ENCODE measurements around the gene UBA7.
A peak's percentile ranks its signal among the peaks of the same experiment; 100 is the strongest.
"Not testable (repeated sequence)": the region's sequence is repeated elsewhere in the genome, so short reads cannot be mapped to it uniquely, and the experiment has no call there.

Gene UBA7, protein sequence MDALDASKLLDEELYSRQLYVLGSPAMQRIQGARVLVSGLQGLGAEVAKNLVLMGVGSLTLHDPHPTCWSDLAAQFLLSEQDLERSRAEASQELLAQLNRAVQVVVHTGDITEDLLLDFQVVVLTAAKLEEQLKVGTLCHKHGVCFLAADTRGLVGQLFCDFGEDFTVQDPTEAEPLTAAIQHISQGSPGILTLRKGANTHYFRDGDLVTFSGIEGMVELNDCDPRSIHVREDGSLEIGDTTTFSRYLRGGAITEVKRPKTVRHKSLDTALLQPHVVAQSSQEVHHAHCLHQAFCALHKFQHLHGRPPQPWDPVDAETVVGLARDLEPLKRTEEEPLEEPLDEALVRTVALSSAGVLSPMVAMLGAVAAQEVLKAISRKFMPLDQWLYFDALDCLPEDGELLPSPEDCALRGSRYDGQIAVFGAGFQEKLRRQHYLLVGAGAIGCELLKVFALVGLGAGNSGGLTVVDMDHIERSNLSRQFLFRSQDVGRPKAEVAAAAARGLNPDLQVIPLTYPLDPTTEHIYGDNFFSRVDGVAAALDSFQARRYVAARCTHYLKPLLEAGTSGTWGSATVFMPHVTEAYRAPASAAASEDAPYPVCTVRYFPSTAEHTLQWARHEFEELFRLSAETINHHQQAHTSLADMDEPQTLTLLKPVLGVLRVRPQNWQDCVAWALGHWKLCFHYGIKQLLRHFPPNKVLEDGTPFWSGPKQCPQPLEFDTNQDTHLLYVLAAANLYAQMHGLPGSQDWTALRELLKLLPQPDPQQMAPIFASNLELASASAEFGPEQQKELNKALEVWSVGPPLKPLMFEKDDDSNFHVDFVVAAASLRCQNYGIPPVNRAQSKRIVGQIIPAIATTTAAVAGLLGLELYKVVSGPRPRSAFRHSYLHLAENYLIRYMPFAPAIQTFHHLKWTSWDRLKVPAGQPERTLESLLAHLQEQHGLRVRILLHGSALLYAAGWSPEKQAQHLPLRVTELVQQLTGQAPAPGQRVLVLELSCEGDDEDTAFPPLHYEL

DNA sequence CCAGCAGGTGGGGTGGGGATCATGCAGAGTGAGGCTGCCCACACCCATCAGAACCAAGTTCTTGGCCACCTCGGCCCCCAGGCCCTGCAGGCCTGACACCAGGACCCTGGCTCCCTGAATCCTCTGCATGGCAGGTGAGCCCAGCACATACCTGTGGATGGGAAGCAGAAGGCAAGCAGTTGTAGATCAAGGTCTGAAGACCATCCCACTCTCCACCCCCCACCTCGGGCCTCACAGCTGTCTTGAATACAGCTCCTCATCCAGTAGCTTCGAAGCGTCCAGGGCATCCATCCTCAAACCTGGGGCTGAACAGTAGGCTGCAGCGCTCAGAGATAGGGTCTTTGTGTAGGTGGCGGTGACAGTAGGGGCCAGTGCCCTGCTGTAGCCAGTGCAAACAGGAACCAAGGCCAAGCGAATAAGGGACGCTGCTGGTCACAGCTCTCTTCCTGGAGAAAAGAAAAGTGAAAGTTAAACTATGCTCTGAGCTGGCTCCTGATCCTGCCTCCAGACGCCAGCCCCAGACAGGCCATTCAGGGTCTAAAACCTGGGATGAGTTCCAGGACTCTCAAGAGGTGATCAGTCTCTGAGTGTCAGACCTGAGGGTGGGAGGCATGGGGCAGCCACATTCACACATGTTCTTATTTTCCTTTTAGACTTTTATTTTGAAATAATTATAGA, at the start of gene UBA7:
Gene UBA7 (minus strand): TSS at position 457 of the 678 bp plus-strand sequence. CDS start 166 bp downstream, at position 291.
- no peak for DNase-seq (ENCODE audit: low read depth)

DNA sequence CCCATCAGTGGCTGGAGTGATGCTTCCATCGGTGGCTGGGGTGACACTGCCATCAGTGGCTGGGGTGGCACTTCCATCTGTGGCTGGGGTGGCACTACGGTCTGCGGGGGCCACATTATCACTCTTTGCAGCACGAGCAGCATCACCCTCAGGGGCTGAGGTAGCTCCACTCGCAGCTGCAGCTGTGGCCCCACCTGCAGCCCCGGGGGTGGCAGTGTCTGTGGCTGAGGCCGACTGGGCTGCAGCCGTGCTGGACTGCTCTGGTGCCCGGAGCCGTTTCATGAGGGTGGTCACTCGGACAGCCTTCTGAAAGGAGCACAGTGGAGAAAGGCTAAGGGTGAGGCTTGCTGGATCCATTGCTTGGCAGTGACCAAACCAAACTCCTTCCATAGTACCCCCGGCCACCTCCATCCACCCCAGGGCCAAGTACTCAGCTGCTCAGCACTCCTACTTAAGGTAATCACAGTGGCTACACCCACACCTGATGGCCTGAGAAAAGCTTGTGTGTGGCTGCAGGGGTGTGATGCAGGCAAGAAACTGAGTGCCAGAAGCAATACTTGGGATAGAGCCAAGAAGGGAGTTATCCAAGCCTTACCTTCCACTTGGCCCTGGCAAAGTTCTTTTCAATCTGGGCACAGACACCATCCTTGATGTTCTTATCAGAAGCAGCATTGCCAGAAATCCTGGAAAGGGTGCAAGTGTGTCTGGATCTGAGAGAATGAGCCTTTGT, 46.0 kb upstream of the UBA7 start:
- no peak for DNase-seq (ENCODE audit: low read depth)

DNA sequence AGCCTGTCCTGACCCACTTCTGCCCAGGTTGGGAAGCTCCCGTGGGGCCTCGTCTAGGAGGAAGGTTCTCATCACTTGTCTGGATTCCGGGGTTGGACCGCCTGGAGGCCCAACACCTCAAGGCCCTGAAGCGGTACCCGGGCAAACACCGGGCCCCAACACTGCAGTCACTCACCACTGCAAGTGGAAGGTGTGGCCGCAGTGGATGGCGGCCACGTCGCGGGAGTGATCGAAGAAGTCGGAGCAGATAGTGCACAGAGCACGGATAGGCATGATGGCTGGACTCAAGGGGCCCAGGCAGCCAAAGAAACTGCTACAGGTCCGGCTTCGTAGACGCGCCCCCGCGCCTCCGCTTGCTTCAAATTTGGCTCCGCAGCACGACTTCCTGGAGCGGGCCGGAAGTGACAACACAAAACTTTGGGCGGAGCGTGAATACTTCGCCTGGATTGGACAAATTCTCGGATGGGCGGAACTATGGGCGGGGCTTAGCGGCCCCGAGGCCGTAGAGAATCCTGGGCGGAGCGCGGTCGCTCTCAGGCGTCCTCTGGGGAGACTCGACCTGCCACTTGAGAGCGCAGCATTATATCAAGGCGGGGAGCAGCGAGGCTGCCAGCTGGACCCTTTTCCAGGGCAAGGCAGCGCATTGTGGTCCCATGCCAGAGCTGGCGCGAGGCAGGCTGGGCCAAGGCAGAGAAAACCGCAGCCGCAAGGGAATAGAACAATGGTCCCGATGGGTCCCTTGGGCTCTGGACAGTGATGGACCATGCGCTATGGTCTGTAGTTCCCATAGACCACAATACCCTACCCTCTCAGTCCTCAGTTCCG, 42.6 kb upstream of the UBA7 start, which contains the start of gene TRAIP:
Gene TRAIP (minus strand): TSS at position 384 of the 825 bp plus-strand sequence. CDS start 111 bp downstream, at position 273.
- DNase-seq (ENCODE audit: low read depth) = peak; percentile 92

DNA sequence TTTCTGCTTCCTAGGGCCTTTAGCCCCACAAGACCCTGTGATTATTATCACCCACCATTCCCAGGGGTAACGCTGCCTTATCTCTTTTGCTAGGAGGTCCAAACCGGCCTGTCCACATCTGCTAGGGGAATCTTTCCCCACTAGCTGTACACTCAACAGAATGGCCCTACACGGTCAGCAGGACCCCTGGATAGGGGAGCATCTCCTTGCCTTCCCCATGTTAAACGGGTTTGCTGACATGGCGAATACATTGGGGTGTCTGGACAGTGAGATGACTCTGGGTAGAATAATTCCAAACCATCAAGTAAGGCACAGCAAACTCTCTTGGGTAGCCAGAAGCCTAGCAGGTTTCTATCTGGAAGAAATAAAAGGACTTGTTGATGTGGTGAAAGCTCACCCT, 41.9 kb upstream of the UBA7 start:
- DNase-seq (ENCODE audit: low read depth) = no peak

DNA sequence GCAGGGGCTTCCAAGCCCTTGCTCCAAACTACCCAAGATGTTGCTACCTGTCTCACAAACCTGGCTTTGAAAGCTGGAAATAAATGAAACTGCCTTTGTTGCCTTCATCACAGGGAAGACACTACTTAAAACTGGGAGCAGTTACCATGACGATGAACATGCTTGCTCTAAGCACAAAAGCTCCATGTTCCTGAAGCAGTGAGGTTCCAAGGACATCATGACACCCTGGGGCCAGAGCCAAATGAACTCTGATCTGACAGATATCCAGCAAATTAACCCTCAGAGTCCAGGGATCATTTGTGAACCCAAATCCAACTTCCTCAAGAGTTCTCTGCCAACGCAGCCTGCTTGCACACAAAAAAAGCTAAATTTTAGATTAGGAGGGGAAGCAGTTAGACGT, 31.9 kb upstream of the UBA7 start:
- no peak for DNase-seq (ENCODE audit: low read depth)

DNA sequence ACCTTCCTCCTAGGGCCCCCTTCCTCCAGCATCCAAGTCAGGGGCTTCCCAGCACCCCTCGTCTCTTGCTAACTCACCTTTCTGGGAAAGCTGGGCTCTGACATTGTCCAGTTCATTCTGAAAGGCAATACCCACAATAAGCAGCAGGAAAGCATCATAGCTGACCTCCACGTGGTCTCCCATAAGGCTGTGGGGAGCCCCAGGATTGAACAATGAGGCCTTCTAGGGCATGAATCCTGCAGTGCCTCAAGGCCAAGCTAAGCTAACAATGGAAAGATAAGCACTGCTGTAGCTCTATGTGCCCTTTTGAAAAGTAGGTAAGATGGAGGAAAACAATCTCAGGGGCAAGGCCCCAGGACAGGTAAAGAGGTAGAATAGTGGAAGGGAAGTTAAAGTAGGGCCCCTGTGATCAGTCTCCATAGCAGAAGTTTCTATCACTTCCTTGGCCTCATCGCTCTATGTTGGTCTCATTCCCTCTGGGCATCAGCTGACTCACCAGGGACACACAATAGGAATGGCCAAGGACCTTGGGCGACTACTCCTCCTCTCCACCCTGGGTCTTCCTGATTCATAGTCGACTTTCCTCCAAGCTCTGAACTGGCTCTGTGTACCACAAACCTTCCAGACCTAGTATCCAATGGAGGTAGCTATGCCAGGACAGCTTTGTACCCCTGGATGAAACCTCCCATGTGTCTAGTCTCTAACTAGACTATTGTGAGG, 30.9 kb upstream of the UBA7 start:
- no peak for DNase-seq (ENCODE audit: low read depth)

DNA sequence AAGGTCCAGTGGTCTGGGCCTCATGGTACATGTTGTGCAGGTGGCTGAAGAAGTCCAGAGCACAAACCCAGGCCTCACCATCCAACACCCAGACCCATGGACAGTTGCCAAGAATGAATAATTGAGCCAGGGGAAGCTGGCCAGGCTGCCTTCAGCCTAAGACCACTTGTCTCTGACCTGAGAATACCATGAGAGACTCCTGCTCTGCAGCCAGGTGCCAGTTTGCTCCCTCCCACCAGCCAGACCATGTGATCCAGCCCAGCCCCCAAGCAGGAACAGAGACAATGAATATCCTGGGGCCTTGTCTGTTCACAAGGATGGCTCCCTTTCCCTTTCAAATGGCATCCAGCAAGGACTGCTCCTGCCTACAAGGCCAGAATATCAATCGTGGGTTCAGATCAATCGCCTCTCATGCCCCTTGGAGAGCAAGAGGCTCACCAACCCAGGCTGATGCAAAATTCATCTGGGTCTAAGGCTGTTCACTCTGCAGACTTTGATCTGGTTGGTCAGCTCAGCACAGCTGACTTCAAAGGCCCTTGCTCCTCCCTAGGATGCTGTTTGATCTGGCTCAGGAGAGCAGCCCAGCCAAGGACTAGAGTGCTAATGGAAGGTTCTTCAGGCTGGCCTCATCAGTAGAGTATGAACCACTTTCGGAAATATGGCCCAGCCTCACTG, 29.2 kb upstream of the UBA7 start:
- DNase-seq (ENCODE audit: low read depth) = no peak

DNA sequence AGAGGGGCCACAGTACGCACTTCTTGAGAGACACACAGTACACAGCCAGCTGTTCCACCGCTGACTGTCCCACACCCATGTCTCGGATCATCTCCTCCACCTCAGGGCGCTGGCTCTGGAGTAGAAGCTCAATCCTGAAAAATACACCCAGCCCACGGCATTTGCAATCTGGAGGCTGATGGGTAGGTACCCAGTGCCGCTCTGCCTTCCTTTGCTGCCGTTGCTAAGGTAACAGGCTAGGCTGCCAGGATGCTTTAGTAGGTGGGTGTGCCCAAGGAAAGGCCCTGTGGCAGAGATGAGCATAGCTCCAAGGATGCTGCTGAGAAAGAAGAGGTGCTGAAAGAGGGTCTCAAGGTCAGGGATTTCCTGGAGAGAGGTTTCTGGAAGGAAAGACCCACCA, 28.1 kb upstream of the UBA7 start:
- DNase-seq (ENCODE audit: low read depth) = no peak

DNA sequence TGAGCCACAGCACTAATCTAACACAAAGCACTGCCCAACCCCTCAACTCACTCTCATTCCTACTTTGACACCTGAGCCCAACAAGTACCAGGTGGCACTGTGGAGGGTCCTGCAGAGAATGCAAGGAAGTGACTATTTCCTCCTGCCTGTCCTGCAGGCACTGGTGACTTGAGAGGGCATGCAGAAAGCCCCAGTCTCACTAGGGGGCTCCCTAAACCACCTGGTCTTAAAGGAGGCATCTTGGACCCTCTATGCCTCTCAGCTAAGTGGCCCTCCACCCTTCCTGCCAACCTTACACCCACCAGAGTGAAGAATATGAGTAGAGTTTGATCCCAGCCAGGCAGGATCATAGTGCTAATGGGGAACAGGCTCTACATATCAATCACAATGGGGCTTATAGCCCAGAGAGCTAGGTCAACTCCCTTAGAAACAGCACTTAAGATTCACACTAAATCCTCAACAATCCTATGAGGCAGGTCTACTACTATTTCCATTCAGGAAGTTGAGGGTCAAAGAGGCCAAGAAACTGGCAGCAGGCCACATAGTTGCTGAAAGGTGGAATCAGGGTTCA, 27.5 kb upstream of the UBA7 start:
- peak; percentile 49 for DNase-seq (ENCODE audit: low read depth)

DNA sequence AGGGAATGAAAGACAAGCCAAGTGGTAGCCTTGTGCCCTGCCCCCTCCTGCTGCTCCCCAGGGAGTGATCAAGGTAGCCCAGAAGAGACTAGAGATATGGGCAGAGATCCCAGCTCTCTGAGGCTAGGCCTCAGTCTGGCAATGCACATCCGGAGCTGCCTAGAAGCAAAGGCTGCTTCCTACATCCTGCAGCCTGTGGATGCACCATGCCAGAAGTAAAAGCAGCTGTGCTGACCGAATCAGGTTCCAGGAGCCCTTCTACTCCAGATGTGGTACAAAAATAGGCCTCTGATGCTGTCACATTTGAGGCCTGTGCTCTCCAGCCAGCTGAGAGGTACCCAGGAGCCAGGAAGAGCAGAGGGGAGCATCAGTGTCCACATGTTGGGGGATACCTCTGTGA, 26.6 kb upstream of the UBA7 start:
- no peak for DNase-seq (ENCODE audit: low read depth)

DNA sequence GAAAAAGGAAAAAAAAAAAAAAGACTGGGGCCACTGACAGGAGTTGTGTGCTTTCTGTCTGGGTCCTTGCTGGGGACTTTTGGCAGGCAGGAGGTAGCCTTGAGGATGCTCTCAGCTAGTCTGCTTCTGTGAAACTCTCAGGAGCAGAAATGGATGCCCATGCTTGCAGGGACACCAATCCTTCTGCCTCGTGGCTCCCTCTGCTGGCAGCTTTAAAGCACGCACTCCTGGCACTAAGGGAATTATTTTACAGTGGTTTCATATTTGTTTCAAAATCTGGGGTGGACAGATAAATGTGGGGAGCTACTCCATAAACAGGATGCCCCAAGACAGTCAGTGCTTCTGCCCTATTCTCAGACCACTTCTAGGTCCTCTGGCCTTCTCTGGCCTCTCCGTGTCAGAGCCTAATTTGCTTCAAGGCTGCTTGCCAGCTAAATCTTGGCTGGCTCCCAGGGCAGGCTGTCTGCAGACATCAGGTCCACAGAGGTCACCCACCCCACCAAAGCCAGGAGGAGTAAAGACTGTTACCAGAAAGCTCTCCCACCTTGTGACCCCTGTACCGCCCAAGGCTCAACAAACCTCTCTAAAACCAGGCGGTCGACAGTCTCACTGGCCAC, 25.5 kb upstream of the UBA7 start:
- peak; percentile 54 for DNase-seq (ENCODE audit: low read depth)

DNA sequence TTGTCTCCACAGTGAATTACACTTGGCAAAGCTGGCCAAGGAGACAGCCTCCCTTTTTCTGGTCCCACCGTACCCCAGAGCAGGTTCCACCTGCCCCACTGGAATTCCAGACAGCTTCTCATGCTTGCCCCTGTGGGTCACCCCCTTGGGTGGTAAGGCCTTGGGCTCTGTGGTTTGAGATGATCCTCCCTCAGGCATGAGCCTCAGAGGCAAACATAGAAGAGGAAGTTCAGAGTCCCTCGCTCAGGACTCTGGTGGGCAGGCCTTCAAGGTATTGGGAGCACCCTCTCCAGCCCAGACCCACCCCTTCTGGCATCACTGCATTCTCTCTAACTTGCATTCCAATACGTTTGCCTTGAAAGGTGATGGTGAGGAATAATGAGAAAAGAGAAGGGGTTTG, 17.6 kb upstream of the UBA7 start:
- DNase-seq (ENCODE audit: low read depth) = no peak

DNA sequence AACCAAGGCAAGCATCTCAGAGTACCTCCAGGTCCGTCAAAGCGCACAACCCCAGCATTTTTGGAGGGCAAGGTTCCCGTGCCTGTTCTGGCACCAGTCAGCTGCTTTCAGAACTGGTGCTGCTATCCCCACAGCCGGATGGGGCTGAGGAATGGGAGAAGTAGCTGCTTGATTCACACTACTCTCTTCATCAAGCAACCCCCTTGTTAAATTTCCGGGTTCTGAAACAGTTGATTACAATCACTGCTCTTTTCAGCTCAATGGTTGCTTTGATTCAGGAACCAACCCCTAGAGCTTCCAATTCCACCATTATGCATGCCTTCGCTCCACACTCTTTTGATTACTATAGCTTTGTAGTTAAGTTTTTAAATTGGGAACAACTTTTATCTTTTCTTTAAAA, 12.3 kb upstream of the UBA7 start:
- no peak for DNase-seq (ENCODE audit: low read depth)

DNA sequence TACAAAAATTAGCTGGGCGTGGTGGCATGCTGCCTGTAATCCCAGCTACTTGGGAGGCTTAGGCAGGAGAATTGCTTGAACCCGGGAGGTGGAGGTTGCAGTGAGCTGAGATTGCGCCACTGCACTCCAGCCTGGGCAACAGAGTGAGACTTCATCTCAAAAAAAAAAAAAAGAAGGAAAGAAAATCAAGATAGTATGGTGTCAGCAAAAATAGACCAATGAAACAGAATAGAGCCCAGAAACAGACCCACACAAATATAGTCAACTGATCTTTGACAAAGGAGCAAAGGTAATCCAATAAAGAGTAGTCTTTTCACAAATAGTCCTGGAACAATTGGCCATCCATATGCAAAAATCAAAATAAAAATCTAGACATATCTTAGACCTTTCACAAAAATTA, 9.4 kb upstream of the UBA7 start:
- DNase-seq (ENCODE audit: low read depth) = not testable (repeated sequence)

DNA sequence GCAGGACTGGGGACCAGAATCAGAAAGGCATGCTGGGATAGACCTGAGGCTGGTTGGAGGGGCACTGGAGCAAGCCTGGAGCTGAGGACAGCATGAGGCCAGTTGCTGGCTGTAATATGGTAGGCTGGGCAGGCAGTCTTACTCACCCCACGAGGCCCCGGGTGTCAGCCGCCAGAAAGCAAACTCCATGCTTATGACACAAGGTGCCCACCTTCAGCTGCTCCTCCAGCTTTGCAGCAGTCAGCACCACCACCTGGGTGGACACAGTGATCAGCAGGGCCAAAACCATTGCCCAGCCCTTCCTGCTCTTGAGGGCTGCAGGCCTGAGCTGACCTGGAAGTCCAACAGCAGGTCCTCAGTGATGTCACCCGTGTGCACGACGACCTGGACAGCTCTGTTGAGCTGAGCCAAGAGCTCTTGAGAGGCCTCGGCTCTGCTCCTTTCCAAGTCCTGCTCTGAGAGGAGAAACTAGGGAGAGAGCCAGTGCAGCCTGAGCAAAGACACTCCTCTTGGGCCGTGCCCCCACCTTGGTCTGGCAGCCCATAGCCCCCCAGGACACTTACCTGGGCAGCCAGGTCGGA, 747 bp downstream of the UBA7 start:
- no peak for DNase-seq (ENCODE audit: low read depth)

DNA sequence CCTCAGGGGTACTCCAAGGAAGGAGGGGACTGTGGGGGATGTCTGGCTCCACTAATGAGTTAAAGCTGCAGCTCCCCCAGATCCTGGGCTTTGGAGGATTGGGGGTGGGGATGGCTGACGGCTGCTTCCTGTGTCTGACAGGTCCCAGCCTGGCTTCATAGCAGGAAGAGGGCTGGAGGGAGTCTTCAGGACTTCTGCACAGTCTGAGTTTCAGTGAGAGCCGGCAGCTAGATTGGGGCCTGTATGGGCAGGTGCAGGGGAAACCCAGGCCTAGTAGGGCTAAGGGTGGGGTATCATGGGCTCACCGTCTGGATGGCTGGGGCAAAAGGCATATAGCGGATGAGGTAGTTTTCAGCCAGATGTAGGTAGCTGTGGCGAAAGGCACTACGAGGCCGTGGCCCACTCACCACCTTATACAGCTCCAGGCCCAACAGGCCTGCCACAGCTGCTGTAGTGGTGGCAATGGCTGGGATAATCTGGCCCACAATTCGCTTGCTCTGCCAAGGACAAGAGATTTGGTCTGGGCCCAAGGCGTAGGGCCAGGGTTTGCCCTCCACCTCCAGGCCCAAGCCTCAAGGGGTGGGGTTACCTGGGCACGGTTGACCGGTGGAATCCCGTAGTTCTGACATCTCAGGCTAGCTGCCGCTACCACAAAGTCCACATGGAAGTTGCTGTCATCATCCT, 6.2 kb downstream of the UBA7 start:
- peak; percentile 87 for DNase-seq (ENCODE audit: low read depth)

DNA sequence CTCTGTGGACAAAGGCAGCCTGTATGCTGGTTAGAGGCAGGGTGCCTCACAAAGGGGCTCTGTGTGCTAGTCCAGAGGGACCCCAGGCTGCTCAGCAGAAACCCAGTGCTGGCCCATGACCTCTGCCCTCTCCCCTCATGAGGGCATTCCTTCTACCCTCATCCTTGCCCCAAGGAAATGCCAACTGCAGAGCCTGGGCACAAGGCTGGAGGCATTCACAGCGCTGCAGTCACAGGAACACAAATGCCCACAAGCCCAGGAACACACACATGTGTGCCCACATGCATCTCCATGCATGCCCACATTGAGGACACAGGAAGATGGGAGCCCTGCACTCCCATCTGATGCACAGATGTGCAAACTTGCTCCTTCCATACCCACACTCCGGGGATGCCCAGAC, 6.9 kb downstream of the UBA7 start:
- no peak for DNase-seq (ENCODE audit: low read depth)

All from CMK (cell line).